Measurements from ENCODE around the gene PHIP.
"Not testable (repeated sequence)": the region's sequence is repeated elsewhere in the genome, so short reads cannot be mapped to it uniquely, and the experiment has no call there.

Gene PHIP

GRCh38 chr6:79005024-79005423 lies 73.0 kb downstream of the PHIP start:
- no peak for DNase-seq

DNA sequence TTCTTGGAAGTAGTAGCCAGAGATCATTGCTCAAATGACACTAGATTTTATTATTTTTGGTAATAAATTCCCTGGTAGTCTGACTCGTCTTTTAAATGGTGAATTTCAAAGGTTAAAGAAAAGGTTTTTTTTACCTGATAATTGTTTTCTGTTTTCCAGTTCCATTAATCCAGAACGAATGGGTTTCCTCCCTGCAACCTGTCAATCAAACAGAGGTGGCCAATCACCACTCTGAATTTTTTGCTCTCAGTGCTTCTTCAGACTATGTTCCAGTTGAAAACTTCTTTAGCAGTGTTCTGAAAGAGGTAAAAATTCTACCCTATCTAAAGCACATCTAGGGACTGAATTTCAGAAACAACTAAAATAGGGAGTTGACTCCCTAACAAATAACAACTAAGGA lies 73.8 kb downstream of the PHIP start:
- DNase-seq = no peak

DNA sequence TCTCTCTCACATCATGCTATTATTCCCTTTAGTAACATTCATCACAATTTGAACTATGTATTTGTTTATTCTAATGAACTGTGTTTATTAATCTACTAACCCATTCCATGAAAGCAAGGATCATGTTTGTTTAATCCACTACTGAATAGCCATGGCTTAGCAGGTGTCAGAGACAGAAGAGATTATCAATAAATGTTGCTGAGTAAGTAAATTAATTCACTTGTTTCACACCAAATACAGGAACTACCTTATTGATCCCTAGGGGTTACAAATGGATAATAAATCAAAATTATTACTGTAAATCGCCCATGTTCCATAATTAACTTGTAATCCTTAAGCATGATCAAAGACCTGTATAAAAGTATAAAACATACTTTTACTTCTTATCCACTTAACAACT lies 76.6 kb downstream of the PHIP start:
- no peak for DNase-seq

- DNase-seq = no peak
Observed at GRCh38 chr6:78999737-79000136, 78.3 kb downstream of the PHIP start.

DNA sequence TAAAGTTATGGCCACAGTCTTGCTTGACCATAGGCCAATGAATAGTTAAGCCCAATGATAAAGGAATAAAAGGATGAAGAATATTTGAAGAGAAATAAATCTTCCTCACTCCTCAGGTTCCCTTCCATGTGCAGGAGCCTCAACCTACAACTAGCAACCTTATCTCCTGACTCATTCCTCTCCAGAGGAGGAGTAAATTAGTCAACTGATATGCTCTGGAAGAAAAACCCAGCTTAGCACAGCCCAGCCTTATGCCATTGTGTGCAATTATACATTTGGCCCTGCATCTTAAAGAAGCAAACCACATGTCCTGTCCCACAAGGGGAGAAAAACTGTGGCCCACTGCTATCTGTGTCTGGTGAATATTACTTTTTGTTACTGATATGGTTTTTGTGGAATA lies 82.1 kb downstream of the PHIP start:
- no peak for DNase-seq

- no peak for DNase-seq
Observed at GRCh38 chr6:78995346-78995745, 82.7 kb downstream of the PHIP start.

DNA sequence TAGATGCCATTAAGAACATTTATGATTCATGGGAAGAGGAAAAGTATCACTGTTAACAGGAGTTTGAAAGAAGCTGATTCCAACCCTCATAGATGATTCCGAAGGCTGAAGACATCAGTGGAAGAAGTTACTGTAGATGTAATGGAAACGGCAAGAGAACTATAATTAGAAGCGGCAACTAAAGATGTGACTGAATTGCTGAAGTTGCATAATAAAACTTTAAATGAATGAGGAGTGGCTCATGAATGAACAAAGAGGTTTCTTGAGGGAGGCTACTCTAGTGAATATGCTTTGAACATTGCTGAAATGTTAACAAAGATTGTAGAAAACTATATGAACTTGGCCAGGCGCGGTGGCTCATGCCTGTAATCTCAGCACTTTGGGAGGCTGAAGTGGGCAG lies 84.1 kb downstream of the PHIP start:
- DNase-seq = no peak

- no peak for DNase-seq
Observed at GRCh38 chr6:78989191-78989590, 88.9 kb downstream of the PHIP start.

DNA sequence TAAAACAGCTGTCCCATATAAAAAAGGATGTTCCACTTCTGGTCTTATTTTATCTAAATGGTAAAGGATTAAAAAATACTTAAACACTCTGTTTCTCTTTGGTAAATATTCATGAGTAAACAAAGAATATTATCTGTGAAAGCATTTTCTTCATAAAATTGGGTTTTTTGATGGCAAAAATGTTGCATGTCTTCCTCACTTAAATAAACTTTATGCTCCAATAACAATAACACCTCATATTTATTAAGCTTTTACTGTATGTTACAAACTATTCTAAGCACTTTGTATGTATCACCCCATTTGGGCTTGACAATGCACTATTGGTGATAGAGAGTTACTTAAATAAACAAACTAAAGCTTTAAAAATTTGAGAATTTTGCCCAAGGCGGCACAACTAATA lies 91.9 kb downstream of the PHIP start:
- no peak for DNase-seq

GRCh38 chr6:78984225-78984950 lies 93.7 kb downstream of the PHIP start:
- DNase-seq = no peak

DNA sequence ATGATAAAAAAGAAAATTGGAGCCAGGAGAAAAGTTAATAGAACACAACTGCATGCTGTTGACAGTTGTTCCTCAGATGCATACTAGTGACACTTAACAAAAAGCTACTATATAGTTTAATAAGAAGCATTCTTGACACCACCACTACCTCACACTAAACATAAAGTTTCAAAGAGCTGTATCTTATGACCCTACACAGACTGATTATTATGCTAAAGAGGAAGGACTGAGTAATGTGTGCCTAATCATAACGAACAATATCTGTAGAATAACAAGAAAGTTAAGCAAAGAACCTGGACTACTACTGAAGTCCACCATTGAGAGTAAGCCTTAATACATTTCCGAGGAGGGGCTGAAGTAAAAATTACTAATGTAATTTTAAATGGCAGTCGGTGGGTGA lies 110.9 kb downstream of the PHIP start:
- DNase-seq = no peak

DNA sequence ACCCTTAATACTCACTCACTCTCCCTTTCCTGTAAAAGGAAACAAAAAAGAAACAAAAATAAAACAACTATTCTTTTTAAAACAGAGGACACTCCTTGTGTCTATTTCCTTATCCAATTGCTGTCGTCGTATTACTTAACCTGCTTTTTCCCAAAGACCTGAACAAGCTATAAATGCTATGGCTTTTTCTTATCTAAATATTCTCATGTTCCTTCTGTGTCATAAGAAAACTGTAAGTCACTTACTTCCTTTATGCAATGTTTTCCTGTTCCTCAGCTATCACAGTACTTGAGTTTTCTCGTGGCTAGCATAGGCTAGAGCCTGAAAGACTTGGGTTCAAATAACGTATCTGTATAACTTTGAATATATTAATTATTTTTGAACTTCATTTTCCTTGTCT lies 111.5 kb downstream of the PHIP start:
- DNase-seq = no peak

- no peak for DNase-seq
Observed at GRCh38 chr6:78962448-78962847, 115.6 kb downstream of the PHIP start.

DNA sequence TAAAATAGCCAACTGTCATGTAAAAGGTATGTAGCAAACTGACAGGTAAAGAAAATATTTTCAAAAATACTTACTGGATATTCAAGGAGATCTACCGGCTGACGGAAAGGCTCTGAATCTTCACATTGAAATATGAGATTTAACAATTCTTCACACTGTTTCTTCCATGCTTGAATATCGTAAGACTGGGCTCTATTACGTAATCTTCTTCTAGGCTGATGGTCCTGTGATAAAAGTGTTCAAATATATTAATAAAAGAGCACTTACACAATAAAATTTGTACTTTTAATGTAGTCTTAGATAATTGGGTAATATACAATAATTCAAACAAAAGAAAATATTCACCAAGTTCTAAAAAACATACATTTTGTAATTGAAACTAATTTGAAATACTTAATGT lies 123.3 kb downstream of the PHIP start:
- DNase-seq = no peak

DNA sequence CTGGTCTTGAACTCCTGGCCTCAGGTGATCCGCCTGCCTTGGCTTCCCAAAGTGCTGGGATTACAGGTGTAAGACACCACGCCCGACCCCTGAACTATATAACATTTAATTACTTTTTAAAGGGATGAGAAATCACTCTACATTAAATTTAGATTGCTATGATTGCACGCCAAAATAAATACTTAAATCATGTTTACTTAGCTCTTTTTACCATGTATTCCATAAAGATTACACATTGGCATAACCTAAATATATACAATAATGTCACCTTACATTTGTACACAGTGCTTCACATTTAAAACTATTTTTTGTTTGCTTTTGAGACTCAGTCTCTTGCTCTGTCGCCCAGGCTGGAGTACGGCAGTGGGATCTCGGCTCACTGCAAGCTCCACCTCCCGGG lies 124.3 kb downstream of the PHIP start:
- no peak for DNase-seq

- no peak for DNase-seq
Observed at GRCh38 chr6:78952362-78952761, 125.7 kb downstream of the PHIP start.

DNA sequence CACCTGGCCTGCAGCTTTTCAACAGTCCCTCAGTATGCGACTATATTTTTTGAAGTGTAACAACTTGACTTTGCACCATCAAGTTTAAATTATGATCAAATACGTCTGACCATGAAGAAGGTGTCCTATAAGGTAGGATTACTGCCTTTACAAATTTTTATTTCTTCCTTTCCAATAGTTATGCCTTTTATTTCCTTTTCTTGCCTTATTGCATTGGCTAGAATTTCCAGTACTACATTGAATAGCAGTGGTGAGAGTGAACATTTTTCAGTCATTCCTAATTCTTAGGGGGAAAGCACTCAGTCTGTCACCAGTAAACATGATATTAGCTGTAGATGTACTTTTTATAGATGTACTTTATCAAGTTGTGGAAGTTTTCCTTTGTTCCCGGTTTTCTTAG lies 129.3 kb downstream of the PHIP start:
- DNase-seq = no peak

- no peak for DNase-seq
Observed at GRCh38 chr6:78947962-78948361, 130.1 kb downstream of the PHIP start.

DNA sequence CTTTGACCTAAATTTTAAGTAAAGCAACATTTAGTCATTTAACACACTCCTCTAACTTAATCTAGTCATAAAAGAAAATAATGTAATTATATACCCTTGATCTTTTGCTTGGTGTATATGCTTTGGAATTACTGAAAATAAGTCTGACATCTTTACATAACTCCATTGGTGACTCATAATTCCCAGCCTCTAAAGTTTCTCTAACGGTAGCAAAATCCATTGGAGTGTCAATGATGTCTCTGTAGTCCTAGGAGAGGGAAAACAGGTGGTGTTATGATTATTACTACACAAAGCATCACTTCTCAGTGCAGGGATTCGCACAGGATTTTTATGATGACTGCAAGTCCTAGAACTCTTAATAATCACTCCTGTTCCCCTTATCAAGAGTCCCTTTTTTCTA lies 130.5 kb downstream of the PHIP start:
- no peak for DNase-seq

DNA sequence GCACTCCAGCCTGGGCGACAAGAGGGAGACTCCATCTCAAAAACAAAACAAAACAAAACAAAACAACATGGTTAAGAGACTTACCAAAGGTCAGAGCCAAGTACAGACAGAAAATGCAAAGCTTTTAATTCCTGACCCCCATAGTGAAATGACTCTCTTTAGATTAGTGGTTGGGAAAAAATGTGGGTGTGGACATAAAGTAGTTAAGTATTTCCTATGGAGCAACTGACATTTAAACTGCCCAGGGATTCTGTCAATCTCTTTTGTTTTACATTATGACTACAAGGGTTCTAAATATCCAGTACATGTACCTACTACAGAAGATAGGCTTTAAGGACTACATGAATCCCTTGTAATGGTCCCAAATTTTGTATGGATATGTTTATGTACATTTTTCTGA lies 135.6 kb downstream of the PHIP start:
- no peak for DNase-seq

- DNase-seq = no peak
Observed at GRCh38 chr6:78936515-78936914, 141.5 kb downstream of the PHIP start.

GRCh38 chr6:78935553-78935952 lies 142.5 kb downstream of the PHIP start:
- DNase-seq = no peak

DNA sequence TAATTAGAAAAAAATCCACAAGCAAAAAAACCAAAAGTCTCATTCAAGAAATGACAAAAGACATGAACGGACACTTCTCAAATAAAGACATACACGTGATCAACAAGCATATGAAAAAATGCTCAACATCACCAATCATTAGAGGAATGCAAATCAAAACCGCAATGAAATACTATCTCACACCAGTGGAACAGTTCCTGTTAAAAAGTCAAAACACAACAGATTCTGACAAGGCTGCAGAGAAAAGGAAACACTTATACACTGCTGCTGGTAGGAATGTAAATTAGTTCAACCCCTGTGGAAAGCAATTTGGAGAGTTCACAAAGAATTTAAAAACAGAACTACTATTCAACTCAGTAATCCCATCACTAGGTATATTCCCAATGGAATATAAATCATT lies 152.7 kb downstream of the PHIP start:
- no peak for DNase-seq

DNA sequence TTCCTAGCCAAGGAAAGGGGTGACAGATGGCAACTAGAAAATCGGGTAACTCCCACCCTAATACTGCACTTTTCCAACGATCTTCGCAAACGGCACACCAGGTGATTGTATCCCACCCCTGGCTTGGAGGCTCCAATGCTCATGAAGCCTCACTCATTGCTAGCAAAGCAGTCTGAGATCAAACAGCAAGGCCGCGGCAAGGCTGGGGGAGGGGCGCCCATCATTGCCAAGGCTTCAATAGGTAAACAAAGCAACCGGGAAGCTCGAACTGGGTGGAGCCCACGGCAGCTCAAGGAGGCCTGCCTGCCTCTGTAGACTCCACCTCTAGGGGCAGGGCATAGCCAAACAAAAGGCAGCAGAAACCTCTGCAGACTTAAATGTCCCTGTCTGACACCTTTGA lies 156.9 kb downstream of the PHIP start:
- DNase-seq = not testable (repeated sequence)

- DNase-seq = no peak
Observed at GRCh38 chr6:78917788-78918187, 160.3 kb downstream of the PHIP start.

DNA sequence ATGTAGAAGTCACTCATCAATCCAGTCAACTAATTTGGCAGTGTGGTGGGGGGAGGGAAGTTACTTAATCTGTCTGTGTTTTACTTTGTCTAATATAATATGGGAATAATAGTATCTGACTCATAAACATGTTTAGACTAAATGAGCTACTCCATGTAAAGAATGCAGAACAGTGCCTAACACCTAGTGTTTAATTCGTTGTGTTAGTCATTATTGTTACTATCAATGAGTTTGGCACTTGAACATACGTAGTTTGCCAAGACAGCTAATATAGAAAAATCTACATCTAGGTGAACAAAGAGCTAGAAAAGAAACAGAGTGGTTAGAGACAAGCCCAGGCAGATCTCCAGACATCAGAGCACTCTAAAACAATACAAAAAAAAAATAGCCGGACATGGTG lies 161.6 kb downstream of the PHIP start:
- no peak for DNase-seq
